Activated effector memory CD4-positive, alpha-beta T cell treated with anti-CD3 and anti-CD28 coated beads, Interleukin-2, amount 50 U/mL, for 16 hours (primary cell): ENCODE results near the gene TPT1.
"Not testable (repeated sequence)": the region's sequence is repeated elsewhere in the genome, so short reads cannot be mapped to it uniquely, and the experiment has no call there.

ENCODE experiments used
- DNase-seq: peaks from one replicate; pipeline ENCODE4 v3.0.0-alpha.2; 2020

The TPT1 gene

DNA sequence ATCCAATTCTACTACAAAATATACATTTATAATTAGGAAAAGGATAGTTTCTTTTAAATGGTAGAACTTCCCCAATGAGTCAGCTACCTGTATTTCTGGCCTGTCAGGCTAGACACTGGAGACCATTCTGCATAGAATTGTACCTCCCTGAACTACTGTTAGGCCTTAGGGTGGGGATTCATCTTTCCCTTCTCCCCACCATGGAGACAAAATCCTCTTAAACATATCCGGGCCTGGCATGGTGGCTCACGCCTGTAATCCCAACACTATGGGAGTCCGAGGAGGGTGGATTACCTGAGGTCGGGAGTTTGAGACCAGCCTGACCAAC lies 24.5 kb upstream of the TPT1 start:
- no peak for DNase-seq

DNA sequence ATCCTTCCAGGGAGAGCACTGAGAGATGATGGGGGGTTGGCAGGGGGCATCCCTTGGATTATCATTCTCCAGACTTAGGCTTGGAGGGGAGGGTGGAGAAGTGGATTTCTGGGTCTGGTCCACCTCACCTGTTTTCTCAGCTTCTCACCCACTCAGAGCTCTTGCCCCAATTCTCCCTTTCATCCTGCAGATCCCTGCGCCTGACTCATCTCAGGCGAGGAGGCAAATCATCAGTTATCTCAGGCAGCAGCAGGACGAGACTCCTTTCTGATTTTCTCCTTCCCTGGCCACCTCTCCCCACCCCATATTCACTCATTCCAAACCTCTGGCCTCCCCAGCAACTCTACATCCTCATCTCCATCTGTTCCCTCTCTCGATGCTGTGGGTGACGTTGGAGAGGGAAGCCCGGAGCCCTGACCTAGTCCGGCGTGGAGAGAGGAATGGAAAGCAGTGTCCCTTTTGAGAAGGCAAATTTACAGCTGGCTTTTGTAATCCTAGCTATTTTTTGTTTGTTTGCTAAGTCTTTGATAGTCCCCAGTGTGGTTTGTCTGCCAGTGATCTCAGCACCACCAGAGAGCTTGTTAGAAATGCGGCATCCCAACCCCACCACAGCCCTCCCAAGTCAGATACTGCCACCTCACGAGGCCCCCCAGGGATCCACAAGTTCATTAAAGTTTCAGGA lies 24.0 kb upstream of the TPT1 start:
- DNase-seq, result no peak

- DNase-seq, result no peak
Observed at GRCh38 chr13:45362939-45363338, 22.0 kb upstream of the TPT1 start.

GRCh38 chr13:45361596-45362206 lies 20.7 kb upstream of the TPT1 start:
- no peak for DNase-seq

DNA sequence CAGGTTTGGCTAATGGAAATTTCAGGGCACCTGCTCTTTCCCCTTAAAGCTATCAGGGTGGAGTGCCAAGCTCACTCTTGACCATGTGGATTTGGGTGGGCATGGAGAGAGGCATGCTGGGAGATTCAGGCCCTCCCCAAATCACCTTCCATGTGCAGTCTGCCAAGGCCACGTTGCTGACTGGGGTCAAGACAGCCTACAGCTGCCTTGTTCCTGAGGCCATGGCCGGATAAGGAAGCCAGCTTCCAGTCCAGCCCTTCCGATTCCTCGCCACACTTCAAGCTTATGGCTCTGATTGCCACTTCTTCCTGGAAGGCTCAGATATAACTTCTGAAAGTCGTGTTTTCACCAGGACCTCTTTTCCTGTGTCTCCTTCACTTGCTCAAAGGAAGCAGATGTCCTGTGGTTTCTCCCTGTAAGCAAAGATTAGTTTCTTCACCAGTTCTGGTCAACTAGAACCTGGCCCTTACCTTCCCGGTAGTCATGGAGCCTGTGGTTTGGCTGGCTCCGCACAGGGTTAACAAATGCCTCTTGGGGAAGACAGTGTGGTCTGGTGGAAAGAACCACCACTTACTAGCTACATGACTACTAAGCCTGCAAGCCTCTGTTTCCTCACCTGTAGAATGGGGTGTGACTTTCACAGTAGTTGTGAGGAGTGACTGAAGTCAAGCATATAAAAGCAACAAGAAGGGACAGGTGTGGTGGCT lies 16.1 kb upstream of the TPT1 start:
- no peak for DNase-seq

DNA sequence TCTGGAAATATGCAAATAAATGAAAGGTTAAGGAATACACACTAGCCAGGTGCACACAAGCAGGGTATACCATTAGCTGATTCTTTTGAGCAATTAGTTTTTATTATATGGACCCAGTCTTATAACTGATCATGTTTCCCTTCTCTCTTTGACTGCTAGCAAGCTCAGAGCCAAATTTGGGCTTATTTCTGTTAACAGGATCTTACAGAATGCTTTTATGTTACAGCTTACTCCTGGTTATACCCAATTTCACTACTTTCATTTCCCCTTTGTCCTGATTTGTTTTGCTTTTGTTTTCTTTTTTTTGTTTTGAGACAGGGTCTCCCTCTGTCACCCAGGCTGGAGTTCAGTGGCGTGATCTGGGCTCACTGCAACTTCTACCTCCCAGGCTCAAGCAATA lies 12.9 kb upstream of the TPT1 start:
- DNase-seq, result no peak

DNA sequence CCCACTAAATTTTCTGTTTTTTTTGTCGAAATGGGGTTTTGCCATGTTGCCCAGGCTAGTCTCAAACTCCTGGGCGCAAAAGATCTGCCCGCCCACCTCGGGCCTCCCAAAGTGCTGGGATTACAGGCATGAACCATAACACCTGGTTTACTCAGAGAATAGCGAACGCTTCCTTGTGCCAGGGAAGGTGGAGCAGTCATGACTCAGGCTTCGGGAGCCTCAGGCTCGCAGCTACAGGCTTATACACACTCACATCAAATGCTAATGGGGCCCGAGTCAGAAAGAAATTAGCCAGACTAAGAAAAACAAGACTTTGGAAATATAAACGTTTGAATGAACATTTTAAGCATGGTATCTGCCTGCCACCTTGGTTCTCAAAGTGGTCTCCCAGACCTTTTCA lies 11.0 kb upstream of the TPT1 start:
- no peak for DNase-seq

GRCh38 chr13:45350152-45350551 lies 9.2 kb upstream of the TPT1 start:
- DNase-seq, result no peak

DNA sequence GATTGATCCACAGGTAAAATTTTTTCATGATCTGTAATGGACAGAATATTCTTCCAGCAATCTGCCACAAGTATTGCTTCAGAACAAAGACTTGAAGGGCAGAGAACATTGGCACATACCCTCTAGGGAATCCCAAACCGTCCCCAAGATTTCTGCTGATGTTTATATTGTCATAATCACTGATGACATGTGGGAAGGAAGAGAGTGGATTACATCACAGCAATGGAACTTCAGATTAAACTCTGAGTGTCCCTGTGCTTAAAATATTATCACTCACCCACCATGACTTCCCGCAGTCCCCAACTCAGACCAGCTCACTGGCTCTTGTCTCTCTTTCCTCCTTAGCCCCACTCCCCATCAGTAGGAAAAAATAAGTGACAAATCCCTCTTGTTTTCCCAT lies 8.5 kb upstream of the TPT1 start:
- no peak for DNase-seq

- not testable (repeated sequence) for DNase-seq
Observed at GRCh38 chr13:45344064-45344463, 3.1 kb upstream of the TPT1 start.

GRCh38 chr13:45343102-45343501 lies 2.1 kb upstream of the TPT1 start:
- not testable (repeated sequence) for DNase-seq

DNA sequence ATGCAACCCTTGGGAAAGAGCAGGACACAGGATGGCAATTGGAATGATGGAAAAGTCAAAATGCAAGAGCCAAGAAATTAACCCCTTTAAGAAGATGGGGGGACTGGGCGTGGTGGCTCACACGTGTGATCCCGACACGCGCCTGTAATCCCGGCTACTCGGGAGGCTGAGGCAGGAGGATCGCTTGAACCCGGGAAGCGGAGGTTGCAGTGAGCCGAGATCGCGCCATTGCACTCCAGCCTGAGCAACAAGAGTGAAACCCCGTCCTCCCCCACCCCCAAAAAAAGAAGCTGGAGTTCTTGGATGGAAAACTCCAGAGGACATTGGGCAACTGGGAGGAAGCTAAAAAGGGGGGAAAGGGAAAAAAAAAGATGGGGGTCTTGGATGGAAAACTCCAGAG lies 1.7 kb upstream of the TPT1 start:
- DNase-seq, result not testable (repeated sequence)

DNA sequence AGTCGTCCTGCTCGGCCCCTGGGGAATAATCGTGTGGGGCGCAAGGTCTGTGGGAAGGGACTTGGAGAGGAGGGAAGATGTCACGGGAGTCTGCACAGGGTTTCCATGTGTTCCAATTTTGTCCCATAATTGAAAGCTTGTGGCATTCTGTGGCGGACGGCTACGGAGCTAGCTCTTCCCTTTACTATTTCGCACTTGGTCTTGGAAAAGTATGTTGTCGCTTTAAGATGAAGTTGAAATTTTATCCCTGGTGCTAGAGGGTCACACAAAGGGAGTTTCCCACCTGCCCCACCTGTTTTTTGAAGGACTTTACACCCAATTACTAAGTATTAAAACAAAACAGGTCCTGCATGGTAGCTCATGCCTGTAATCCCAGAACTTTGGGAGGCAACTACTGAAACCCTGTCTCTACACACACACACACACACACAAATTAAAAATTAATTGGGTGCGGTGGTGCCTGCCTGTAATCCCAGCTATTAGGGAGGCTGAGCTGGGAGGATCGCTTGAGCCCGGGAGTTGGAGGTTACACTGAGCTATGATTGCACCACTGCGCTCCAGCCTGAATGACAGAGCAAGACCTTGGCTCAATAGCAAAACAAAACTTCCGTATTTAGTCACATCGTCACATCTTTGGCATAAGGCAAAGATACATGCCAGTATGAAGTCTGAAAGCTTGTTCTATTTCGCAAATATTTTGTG lies 967 bp upstream of the TPT1 start:
- no peak for DNase-seq

DNA sequence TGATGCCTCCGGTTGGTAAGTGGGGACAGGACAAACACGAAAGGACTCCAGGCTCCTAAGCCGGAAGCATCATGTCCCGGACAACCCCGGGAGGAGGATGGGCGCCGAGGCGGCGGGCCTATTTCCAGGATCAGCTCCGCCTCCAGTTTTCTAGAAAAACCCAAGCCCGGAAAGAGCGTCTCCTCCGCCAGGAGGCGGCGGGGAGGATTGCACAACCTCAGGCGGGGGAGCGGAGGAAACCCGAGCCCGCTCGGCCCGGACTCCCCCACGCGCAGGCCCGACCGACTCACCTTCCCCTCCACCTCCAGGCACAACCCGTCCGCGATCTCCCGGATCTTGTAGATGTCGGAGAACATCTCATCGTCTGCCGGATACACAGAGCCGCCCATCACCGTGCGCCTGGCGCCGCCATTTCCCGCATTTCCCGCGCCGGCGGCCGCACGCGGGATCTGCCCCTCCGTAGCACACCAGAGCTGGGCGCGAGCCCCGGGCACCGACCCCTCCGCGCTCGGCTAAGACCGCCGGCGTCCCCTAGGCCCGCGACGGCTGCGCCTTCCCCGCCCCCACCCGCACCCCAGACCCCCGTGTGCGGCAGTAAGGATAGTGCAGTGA lies 455 bp downstream of the TPT1 start:
- peak; percentile 94 for DNase-seq

DNA sequence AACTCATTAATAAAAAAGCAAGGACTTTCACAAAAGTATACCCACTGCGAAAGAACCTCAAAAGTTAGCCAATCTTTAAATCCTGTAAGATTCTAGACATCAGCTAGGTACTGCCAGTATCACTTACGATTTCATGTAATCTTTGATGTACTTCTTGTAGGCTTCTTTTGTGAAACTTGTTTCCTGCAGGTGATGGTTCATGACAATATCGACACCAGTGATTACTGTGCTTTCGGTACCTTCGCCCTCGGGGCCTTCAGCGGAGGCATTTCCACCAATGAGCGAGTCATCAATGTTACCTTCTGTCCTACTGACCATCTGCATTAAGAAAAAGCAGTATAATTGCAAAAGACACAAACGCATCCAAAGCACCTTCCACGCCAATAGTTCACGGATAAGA lies 1.1 kb downstream of the TPT1 start:
- peak; percentile 80 for DNase-seq

DNA sequence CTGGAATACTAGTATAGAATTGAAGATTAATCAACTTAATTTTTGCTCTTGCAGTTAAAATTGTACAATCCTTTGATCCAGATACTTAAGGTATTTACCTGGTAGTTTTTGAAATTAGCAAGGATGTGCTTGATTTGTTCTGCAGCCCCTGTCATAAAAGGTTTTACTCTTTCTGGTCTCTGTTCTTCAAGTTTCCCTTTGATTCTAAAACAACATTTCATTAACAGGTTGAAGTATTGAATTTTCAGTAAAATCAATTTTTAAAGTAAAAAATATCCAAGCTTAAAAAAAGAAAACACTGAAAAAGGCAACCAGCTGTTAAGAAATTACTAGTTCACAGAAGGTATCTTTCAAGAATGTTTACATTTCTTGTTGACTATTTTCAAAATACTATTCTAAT lies 1.6 kb downstream of the TPT1 start:
- no peak for DNase-seq

- DNase-seq, result no peak
Observed at GRCh38 chr13:45337803-45338202, 3.2 kb downstream of the TPT1 start.

DNA sequence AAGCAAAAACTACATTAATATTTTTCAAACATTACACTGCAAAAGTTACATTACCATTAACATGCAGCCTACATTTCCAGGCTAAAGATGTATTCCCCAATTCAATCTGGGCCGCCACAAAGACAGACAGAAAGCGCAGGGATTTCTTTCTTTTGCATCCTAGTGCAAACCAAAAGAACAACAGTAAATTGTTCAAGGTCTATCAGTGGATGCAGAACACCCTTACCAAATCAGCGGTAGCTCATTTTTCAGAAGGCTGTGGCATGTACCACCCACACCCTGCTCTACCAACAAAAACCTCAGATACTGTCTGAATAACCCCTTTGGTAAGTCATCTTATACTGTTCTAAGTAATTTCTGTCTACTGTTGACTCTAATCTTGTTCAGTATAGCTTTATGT lies 3.6 kb downstream of the TPT1 start:
- DNase-seq, result no peak

GRCh38 chr13:45336025-45336800 lies 4.8 kb downstream of the TPT1 start:
- no peak for DNase-seq

DNA sequence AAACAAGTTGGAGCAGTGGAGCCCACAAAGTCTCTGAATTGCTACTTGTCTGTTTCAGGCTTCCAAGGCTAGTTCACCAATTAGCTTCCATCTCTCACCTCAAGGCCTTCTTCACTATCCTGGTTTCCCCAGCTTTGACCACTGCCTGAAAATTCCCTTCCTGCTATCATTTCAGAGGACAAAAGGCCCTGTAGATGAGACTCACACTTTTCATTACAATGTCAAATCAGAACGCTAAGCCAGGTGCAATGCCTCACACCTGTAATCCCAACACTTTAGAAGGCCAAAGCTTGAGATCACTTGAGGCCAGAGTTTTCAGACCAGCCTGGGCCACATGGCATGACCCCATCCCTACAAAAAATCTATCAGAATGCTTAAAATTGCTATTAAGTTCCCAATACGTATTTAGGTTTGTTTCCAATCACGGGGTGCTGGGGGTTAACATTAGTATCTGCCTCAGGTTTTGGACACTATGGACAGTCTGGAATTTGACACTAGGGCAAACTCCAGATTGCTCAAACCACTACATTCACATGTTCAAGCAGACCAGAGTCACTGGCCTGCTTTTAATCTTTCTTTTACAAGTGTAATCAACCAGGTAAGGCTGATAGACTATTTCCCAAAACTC lies 5.5 kb downstream of the TPT1 start:
- no peak for DNase-seq

DNA sequence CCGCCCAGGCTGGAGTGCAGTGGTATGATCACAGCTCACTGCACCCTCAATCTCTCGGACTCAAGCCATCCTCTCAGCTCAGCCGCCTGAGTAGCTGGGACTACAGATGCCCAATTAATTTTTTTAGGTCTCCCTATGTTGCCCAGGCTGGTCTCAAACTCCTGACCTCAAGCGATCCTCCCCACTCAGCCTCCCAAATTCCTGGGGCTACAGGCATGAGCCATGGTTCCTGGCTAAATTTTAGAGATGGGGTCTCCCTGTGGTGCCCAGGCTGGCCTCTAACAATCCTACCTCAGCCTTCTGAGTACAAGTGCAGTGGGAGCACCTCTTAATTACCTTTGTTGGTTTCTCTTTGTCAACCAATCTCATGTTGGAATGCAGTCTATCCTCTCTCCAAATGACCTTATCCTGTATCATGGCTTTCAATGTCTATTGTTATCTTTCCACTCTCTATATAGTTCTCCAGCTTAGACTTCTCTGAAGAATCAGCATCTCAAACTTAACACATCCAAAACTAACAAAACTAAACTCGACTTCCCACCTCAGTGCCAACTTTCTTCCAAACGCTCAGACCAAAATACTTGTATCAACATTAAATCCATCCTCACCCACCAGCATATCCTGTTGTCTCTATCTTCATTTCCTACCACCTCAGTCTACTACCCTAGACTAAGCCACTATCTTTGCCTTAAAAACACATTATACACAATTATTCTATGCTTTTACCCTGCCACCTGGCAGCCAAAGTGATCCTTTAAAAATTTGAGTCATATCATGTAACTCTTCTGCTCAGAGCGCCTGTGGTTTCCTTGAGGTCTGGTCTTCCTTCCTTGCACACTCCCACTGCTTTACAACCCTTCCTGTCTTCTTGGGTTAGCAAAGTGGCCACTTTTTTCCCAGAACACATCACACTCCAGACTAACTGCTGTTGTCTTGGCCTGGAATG lies 6.7 kb downstream of the TPT1 start:
- peak; percentile 73 for DNase-seq
